Glomerular visceral epithelial cell (primary cell): ENCODE results near the gene SCG2.

Experiments
- DNase-seq: peaks from one replicate; pipeline ENCODE4 v3.0.0-alpha.2; 2016; ENCODE audit errors: extremely low spot score

Gene SCG2, protein sequence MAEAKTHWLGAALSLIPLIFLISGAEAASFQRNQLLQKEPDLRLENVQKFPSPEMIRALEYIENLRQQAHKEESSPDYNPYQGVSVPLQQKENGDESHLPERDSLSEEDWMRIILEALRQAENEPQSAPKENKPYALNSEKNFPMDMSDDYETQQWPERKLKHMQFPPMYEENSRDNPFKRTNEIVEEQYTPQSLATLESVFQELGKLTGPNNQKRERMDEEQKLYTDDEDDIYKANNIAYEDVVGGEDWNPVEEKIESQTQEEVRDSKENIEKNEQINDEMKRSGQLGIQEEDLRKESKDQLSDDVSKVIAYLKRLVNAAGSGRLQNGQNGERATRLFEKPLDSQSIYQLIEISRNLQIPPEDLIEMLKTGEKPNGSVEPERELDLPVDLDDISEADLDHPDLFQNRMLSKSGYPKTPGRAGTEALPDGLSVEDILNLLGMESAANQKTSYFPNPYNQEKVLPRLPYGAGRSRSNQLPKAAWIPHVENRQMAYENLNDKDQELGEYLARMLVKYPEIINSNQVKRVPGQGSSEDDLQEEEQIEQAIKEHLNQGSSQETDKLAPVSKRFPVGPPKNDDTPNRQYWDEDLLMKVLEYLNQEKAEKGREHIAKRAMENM

GRCh38 chr2:223601932-223602666, at the start of gene SCG2:
TSS of gene SCG2 (minus strand) at chr2:223602361. CDS start at chr2:223599282, 3,079 bp downstream.
- DNase-seq, result peak; percentile 80

GRCh38 chr2:223649554-223650533, 47.7 kb upstream of the SCG2 start:
- DNase-seq, result no peak

DNA sequence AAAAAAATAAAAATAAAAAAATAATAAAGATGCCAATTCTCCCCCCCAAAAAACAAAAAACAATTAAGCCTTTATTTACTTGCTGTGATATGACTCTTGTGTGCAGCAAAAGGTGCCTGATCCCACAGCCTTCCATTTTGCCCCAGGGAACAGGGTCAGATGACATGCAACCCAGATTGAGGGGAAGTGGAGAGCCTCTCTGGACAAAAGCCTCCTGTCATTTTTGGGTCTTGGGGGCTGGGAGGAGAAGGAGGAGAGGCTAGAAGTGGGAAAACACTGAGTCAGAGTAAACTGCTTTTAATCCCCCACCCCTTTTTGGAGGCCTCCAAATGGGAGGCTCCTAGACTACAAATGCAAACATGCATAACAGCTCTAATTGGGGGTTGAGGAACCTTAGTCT, 46.6 kb upstream of the SCG2 start:
- DNase-seq, result no peak

- DNase-seq, result no peak
Observed at GRCh38 chr2:223647258-223647952, 45.2 kb upstream of the SCG2 start.

- no peak for DNase-seq
Observed at GRCh38 chr2:223644136-223644535, 42.0 kb upstream of the SCG2 start.

GRCh38 chr2:223643309-223643708, 41.1 kb upstream of the SCG2 start:
- DNase-seq, result no peak

DNA sequence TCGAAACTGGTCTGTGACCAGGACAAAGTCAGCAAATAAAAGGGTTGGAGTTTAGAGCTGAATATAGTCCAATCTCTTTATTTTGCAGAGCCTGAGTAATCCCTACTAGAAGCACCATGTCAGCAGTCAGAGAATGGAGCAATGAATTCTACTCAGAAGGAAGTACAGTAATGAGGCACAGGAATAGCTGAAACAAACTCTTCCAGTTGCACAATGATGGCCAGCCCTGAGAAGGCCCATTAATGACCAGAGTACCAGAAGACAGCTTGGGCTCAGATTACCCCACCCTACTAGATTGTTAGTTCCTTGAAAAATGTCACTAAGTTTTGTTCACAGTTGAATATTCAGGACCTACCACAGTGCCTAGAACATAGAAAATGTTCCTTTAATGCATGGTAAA, 40.3 kb upstream of the SCG2 start:
- no peak for DNase-seq

GRCh38 chr2:223641082-223641481, 38.9 kb upstream of the SCG2 start:
- DNase-seq, result no peak

DNA sequence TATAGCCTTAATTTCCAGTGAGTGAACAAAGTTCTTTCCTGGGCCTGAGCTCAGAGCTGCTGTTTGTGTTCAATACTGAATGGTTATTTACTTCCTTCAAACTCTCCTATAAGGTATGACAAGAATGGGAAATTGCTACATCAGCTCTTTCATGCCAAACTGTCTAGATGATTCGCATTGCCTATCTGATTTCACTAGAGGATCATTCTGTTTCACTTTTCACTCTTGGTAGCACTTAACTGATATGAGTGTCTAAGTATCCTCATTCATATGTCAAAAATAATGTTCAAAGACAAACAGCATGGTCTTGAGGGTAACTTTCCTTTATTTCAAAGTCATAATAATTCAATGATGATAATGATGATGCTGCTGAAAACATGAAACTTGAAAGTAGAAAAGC, 32.9 kb upstream of the SCG2 start:
- DNase-seq, result no peak

- DNase-seq, result no peak
Observed at GRCh38 chr2:223634238-223634637, 32.1 kb upstream of the SCG2 start.

GRCh38 chr2:223633656-223634055, 31.5 kb upstream of the SCG2 start:
- peak; percentile 48 for DNase-seq

GRCh38 chr2:223632826-223633225, 30.7 kb upstream of the SCG2 start:
- DNase-seq, result no peak

- peak; percentile 75 for DNase-seq
Observed at GRCh38 chr2:223626716-223627115, 24.6 kb upstream of the SCG2 start.

DNA sequence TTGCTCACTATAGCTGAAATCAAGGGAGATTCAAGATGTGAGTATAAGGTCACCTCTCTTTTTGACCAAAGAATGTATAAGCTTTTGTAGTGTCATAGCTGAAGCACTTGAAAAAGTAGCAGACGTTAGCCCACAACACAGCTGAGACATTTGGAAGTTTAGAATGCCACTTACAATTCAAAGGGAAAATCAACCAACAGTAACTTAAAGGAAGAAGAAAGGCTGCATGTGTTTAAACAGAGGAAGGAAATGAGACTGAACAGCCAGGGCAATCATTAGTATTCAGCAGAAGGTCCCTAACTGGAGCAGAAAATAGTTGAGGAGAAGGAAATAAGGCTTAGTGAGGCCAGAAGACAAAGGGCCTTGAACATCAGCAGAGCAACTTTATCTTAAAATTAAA, 23.5 kb upstream of the SCG2 start:
- no peak for DNase-seq

- DNase-seq, result no peak
Observed at GRCh38 chr2:223621901-223622300, 19.7 kb upstream of the SCG2 start.

GRCh38 chr2:223619486-223620129, 17.4 kb upstream of the SCG2 start:
- no peak for DNase-seq

GRCh38 chr2:223618172-223619035, 16.2 kb upstream of the SCG2 start:
- DNase-seq, result no peak

- DNase-seq, result no peak
Observed at GRCh38 chr2:223614534-223614933, 12.4 kb upstream of the SCG2 start.
